Activated T-helper 9 cell treated with anti-CD3 and anti-CD28 coated beads, Interleukin-2, amount 50 U/mL, for 16 hours (primary cell): Measurements from ENCODE around the gene CORO2A.

Experiments
- DNase-seq: peaks from one replicate; pipeline ENCODE4 v3.0.0-alpha.2; 2020; ENCODE audit warnings: low read depth

Gene CORO2A

DNA sequence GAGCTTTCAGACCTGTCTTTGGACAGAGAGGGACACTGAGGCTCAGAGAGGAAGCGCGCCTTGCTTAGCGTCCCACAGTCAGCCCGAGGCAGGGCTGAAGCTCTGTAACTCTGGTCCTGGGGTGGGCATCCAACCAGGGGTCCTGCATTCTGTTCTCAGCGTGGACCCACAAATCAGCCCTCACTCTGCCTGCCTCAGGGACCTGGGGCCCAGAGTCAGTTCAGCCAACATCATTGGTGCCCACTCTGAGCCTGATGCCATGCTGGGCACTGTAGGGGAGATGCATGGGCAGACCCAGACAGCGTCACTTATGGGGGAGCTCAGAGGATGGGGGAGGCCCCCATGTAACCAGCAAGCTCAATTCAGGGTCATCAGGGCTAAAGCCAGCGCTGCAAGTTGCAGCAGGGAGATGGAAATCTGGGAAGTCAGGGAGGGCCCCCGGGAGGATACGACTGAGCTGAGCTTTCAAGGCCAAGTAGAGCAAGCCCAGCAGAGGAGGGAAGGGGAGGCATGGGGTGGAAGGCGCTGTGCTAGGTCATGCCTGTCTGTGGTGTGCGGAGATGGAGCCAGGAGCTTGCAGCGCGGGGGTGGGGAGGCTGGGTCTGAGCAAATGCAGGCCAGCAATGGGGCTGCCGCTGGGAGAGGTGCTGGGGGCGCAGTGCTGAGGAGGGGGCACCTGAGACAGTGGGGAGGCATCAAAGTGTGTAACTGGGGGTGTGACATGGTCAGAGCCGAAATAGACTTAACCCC, 21.1 kb downstream of the CORO2A start:
- DNase-seq = no peak

DNA sequence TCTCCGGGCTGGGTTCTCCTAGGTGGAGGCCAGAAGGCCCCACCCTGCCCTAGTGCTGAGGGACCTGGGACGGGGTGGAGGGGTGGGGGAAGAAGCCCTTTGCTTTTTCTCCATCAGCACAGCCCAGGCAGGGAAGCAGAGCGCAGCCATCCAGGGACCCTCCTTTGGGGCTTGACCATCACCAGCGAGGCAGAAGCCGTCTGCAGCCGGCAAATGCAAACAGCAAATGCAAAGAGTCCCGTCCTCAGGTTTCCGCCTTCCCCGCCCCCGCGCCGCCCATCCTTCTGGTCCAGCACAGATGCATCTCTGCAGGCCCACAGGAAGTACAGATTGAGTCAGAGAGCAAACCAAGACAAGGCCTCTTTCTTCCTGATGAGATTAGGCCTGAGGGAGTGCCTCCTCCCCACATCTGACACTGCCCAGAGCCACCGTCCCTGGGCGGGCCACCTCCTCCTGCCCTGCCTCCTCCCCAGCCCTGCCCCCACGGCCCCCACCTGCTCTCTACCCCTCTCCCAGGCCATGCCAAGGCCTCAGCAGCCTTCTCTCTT, 23.4 kb downstream of the CORO2A start:
- DNase-seq = peak; percentile 24

DNA sequence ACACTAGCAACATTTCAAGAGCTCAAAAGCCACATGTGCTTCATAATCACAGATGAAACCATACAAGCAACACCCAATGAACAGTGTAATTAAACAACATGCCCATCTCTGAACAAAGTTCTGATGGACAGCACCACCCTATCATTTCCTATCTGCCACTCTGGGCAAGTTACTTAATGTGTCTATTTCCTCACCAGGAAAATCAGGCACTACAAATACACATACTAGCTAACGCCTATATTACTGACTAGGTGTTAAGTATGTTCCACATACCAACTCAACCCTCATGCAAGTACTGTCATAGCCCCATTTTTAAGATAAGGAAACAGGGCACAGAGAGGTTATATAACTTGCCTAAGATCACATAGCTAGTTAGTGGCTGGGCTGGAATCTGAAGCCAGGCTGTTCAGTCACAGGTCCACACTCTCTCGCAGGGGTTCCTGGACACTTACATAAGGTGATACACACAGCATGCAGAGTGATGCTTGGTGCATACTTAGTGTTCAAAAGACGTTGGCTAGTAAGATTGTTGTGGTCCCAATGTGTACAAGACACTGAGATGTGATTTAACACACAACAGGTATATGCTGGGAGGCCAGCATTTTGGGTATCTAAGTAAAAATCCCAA, 24.2 kb downstream of the CORO2A start:
- no peak for DNase-seq

DNA sequence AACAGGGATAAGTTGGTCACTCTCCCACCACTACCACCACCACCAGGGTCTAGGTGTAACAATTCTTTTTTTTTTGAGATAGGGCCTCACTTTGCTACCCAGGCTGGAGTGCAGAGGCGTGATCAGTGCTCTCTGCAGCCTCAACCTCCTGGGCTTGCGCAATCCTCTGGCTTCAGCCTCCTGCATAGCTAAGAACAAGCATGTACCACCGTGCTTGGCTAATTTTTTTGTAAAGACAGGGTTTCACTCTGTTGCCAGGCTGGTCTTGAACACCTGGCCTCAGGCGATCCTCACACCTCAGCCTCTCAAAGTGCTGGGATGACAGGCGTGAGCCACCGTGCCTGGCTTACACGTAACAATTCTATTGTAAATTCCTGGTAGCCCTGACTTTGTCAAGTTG, 27.5 kb downstream of the CORO2A start:
- DNase-seq = no peak

DNA sequence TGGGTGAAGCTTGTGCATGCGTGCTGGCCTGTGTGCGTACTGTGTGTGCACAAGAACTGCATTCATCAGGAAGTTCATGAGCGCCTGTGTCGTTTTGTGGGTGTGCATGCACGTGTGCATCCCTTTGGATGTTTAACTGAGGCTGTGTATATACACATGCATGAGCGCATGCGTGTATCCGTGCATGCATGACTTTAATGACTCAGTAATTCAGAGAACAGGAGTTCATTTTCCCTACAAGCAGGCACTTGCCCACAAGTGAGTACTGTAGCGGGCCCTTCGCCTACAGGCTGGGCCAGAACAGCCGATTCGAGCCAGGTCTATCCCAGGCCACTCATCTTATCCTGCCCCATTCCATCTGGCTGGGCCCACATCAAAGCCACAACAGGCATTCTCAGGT, 29.8 kb downstream of the CORO2A start:
- no peak for DNase-seq

DNA sequence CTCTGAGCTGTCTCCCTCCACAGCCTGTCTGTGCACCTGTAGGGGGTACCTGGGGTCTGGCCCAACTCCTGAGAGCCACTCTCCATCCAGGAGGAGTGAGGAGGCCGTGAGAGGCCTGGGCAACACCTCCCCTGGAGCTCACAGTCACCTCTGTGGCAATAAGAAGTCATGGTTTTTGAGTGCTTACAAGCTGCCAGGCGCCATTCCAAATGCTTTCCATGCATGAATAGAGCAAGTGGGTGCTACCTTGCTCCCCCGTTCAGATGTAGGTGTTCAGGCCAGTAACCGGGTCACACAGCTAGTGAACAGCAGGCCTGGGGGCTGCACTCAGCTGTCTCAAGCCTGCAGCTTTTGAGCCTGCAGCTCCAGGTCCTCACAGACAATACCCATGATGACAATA, 30.6 kb downstream of the CORO2A start:
- DNase-seq = no peak

DNA sequence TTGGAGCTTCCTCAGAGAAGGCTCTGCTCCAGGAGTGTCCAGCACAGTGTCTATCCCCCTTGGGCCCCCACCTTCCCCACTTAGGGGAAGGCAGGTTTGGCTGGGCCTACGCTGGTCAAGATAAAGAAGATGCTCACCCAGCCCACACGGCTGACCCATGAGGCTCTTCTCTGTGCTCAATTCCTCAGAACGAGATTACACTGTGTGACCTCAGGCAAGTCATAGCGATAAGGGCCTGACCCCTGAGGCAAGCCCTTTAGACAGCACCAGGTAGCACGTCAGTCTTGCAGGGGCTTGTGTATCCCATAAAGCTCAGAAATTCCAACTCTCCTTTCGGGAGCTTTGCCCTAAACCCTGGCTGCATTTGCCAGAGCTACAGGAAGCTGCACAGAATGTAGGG, 32.6 kb downstream of the CORO2A start:
- no peak for DNase-seq

DNA sequence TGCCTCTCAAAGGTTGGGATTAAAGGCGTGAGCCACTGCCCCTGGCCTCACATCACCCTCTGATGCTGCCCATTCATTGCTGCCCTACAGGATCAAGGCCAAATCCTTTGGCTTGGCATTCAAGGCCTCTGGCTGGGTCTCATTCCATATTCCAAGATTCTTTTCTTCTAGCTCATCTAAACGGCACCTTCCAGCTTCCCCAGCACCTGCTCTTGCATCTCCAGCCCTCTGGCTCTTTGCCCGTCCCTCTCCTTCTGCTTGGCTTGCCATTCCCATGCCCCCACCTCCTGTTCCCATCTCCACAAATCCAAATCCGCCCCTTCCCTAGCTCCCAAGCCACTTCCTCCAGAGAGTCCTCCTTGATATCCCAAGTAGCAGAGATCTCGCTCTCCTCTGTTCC, 33.1 kb downstream of the CORO2A start:
- DNase-seq = no peak

DNA sequence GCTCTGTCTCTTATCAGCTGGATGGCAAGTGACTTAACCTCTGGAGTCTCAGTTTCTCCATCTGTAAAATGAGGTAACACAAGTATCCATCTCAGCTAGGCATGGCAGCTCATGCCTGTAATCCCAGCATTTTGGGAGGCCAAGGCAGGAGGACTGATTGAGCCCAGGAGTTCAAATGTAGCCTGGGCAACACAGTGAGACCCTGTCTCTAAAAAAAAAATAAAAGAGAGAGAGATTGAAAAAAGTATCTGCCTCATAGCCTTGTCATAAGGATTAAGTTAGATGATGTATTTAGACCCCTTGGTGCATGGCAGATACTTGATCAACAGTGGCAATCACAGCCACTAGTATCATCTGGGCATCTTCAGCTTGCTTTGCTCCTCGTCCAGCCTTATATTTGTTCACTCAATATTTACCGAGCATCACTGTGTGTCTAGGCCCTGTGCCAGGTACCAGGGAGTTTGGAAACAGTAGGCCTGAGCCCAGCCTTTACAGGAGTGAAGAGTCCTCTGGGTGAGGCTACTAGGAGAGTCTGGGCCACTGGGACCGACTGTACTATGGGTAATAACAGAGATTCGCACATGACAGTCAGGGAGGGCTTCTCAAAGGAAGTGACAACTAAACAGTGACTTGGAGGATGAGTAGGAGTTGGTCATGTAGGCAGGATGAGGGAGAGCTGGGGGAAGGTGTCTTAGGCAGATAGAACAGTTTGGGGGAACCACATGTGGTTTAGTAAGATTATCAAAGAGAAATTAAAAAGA, 34.2 kb downstream of the CORO2A start:
- DNase-seq = no peak

DNA sequence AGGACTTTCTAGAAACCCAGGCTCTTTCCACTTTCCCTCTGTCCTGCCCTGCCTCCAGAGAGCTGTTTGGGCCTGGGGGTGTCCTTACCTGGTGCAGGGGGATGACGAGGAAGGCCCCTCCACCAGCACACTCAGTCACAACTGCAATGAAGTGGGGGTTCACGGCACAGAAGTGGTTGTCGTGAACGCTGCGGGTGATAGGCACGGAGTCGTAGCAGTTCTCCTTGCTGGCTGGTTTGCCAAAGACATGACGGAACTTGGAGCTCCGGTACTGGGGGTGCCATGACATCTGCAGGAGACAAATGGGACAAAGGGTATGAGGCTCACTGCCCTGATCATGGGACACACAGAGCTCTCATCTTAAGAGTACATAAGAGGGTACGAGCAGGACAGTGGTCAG, 35.1 kb downstream of the CORO2A start:
- no peak for DNase-seq

DNA sequence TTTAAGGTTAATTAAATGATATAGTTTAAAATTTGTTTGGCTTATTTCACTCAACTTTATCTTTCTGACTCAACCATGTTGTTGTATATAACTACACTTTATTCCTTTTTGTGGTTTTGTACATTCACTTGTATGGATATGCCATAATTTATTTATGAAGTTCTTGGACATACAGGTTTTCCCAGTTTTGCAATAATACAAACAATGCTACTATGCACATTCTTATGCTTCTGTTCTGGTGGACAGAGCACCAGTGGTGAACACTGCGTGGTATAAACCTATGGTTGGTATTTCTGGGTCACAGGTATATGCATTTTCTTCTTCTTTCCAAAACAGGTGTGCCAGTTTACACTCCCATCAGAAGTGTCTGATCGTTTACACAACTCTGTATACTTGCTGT, 37.8 kb downstream of the CORO2A start:
- no peak for DNase-seq

DNA sequence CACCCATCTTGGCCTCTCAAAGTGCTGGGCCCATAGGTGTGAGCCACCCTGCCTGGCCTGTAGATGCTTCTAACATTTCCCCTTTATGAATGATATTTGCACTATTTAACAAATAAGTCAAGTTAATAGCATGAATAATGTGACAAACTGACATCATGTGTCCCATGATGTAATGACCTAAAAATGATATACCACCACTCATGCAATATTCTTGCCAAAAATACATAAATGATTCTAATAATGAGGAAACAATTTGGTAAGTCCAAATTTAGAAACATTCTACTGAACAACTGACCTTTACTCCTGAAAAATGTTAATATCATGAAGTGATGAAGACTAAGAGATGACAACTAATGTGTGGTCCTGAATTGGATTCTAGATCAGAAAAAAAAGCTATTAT, 39.9 kb downstream of the CORO2A start:
- DNase-seq = no peak

DNA sequence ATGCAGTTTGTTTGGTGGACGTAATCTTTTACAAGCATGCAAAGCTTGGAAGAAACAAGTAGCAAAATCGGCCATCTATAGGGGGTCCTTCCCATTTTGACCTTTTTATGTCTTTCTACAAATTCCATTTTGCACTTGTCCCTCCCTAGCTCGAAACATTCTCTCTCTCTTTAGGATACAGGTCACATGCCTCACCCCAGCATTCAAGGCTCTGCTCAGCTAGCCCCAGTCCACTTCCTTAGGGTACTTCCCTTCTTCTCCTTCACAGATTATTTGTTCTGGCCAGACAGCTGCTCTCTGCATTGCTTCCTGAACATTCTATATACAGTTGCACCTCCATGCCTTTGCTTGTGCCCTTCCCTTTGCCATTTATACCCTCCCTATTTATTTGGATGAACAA, 41.7 kb downstream of the CORO2A start:
- no peak for DNase-seq

DNA sequence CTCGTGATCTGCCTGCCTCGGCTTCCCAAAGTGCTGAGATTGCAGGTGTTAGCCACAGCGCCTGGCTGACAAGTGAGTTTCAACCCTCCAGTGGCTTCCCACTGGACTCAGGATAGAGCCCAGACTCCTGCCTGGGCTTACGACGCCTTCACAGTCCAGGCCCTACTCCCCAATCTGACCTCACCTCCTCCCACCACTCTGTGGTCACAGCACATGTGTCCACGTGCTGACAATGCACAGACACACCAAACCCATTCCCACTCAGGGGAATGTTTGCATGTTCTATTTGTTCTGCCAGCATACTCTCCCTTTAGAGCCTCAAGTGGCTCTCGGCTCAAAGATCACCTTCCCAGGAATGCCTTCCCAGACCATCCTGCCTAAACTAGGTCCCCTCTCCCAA, 42.3 kb downstream of the CORO2A start:
- no peak for DNase-seq

DNA sequence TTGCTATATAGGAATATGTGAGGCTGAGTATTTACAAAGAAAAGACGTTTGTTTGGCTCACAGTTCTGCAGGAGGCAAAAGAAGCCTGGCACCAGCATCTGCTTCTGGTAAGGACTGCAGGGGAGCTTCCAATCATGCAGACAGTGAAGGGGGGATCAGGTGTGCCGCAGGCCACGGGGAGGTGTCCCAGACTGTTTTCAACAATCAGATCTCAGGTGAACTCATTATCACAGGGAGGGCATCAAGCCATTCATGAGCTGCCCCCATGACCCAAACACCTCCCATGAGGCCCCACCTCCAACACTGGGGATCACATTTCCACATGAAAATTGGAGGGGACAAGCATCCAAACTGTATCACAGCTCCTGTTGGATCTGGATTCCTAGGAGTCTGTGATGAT, 43.0 kb downstream of the CORO2A start:
- DNase-seq = no peak

DNA sequence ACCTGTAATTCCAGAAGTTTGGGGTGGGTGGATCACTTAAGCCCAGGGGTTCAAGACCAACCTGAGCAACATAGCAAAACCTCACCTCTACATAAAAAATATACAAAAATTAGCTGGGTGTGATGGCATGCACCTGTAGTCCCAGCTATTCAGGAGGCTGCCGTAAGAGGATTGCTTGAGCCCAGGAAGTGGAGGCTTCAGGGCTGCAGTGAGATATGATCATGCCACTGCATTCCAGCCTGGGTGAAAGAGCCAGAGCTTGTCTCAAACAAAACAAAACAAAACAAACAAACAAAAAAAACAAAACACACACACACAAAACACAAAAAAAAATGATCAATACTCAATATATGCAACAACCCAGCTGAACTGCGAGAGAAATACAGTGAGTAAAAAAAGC, 44.0 kb downstream of the CORO2A start:
- DNase-seq = no peak

DNA sequence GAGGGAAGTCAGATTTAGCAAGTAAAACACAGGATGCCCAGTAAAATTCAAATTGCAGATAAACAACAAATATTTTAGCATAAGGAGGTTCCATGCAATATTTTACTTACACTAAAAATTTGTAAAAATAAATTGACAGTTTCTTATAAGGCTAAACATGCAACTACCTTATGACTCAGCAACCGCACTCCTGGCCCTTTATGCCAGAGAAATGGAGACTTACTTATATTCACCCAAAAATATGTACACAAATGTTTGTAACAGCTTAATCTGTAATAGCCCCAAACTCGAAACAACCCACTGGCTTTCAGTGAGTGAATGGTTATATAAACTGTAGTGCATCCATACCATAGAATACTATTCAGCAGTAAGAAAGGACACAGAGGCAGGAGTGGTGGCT, 44.9 kb downstream of the CORO2A start:
- DNase-seq = no peak

DNA sequence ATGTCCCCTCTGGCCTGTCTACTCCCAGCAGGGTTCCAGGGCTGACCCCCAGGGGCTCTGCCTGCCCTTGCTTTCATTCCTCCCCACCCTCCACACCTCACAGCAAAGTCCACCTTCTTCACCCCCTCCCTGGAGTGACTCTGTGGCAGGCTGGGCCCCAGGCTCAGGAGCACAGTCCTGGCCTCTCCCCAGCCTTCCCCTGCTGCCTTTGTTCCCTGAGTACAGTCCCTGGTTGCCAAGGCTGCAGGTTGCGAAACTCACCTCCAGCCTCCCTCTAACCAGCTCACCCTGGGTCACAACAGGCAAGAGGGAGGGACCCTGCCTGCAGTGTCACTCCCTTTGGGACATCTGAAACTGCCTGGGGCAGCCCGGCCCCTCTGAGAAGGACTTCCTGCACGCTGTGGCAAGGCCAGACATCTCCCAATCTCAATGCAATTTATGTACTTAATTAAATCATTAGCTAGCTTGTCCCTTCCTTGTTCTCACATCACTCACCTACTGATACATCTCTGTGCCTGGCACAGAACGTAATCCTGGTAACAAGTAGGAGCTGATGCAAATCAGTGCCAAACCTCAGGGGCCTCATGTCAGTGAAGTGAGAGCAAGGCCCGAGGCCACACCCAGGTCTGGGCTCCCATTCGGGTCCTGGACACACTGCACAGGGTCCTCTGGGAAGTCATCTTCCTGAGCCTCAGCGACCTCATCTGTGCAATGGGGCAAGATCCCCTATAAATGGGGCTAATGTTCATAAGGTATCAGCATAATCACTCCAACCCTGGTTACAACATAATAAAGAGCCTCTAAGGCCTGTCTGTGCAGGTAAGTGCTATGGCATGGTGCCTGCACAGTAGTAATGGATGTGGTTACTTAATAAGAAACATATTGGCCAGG, 46.1 kb downstream of the CORO2A start:
- DNase-seq = no peak

DNA sequence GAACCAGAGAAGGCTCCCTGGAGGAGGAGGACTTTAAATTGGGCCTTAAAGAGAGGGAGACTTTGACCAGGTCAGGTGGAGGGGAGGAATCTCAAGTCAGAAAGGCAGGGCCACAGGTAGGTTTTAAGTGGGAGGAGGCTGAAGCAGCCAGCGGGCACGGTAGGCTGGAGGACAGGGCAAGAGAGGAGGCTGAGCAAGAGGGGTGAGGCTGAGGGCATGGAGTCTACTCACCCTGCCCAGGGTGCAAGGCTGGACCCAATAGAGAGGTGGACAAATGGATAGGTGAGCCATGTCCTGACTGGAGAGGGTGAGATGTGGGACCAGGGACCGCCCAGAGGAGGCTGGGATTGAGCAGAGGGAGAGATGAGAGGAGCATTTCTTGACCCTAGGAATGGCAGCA, 47.8 kb downstream of the CORO2A start:
- DNase-seq = no peak

DNA sequence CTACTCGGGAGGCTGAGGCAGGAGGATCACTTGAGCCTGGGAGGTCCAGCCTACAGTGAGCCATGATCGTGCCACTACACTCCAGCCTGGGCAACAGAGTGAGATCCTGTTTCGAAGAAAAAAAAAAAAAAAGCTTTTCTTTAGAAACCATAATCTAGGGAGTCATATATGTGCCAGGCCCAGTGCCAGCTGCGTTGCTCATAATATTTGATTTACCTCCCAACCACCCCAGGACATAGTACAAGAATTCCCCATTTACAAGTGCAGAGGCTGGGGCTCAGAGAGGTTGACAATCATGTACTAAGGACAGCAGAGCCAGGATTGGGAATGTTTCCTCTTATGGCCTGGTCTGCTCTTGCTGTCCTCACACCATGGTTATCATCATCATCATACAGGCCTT, 48.4 kb downstream of the CORO2A start:
- no peak for DNase-seq

DNA sequence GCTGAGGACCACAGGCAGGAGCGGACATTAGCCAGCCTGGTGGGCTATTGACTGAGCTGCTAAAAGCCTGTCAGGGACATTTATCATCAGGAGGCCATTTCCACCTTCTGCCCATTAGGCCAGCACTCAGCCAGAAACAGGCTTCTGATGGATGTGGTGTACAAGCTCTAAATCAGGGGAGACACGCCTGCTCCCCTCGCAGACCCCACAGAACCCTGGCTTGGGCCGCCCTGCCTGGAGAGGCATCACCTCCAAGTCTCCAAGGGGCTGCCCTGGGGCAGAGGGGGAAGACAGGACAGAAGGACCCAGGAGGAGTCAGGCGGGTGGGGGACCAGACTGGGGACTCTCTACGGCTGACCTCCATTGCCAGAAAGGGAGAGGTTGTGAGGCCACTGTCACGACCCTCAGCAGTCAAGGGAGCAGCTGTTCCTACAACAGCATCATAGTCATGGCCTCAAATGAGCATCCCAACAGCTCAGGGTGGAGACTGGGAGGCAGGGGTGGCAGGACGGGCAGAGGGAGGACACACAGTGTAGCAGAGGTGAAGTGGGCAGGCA, 49.4 kb downstream of the CORO2A start:
- DNase-seq = no peak
